HepG2 (cell line): ENCODE results near the gene FTL. TPM values are rescaled to one million over a fixed set of nuclear protein-coding genes. Genes with fewer than 3 reads are reported as not detected.

Experiments
- CTCF ChIP-seq: sonication (generic); formaldehyde crosslinking; IDR thresholded peaks from 2 replicates; pipeline ENCODE4 v1.5.0; 2020; ENCODE audit warnings: mild to moderate bottlenecking, missing genetic modification reagents, moderate library complexity
- GABPB1 ChIP-seq: IDR thresholded peaks from 2 replicates; pipeline ENCODE4 v1.6.1; 2016; ENCODE audit warnings: mild to moderate bottlenecking, missing genetic modification reagents, moderate library complexity, missing compliant biosample characterization
- GMEB1 ChIP-seq: sonication (generic); formaldehyde crosslinking; IDR thresholded peaks from 2 replicates; pipeline ENCODE4 v1.5.1; 2020; ENCODE audit warnings: missing genetic modification reagents, mild to moderate bottlenecking, borderline replicate concordance
- GRHL1 ChIP-seq: sonication (generic); formaldehyde crosslinking; conservative IDR thresholded peaks from 2 replicates; pipeline ENCODE4 v1.8.0; 2022; ENCODE audit warnings: missing genetic modification reagents
- IRF9 ChIP-seq: sonication (generic); formaldehyde crosslinking; IDR thresholded peaks from 2 replicates; pipeline ENCODE4 v1.8.0; 2022; ENCODE audit warnings: missing genetic modification reagents, mild to moderate bottlenecking, borderline replicate concordance
- LCORL ChIP-seq, 2 experiments: fragments of 450-650 bp in 1 of 2; sonication (generic) in 1 of 2; formaldehyde crosslinking in 1 of 2; IDR thresholded peaks; 2 replicates each; pipeline versions ENCODE4 v1.5.0 to v1.6.1; 2017 to 2020; ENCODE audit warnings: antibody characterized with exemption in 1 of 2, missing genetic modification reagents in 1 of 2
- MXD4 ChIP-seq: IDR thresholded peaks from 2 replicates; pipeline ENCODE4 v1.6.1; 2016; ENCODE audit warnings: mild to moderate bottlenecking, missing biosample characterization, missing genetic modification reagents
- RERE ChIP-seq: IDR thresholded peaks from 2 replicates; pipeline ENCODE4 v1.6.1; 2016; ENCODE audit warnings: low read depth, missing genetic modification reagents, missing compliant biosample characterization
- SNAPC2 ChIP-seq: sonication (generic); formaldehyde crosslinking; IDR thresholded peaks from 2 replicates; pipeline ENCODE4 v1.8.1; 2022; ENCODE audit warnings: mild to moderate bottlenecking, missing genetic modification reagents
- SOX6 ChIP-seq, 2 experiments: fragments of 450-650 bp in 1 of 2; sonication (generic) in 1 of 2; formaldehyde crosslinking in 1 of 2; IDR thresholded peaks; 2 replicates each; pipeline versions ENCODE4 v1.4.0 to v1.6.1; 2017 to 2020; ENCODE audit warnings: antibody characterized with exemption in 1 of 2, mild to moderate bottlenecking in 1 of 2, missing genetic modification reagents in 1 of 2
- ZFP91 ChIP-seq: sonication (generic); formaldehyde crosslinking; IDR thresholded peaks from 2 replicates; pipeline ENCODE4 v1.9.0; 2022; ENCODE audit warnings: missing genetic modification reagents, mild to moderate bottlenecking, borderline replicate concordance
- ZNF552 ChIP-seq: sonication (generic); formaldehyde crosslinking; IDR thresholded peaks from 2 replicates; pipeline ENCODE4 v1.9.0; 2022; ENCODE audit warnings: missing genetic modification reagents, mild to moderate bottlenecking, borderline replicate concordance
- ZNF747 ChIP-seq: sonication (generic); formaldehyde crosslinking; IDR thresholded peaks from 2 replicates; pipeline ENCODE4 v1.8.1; 2023; ENCODE audit warnings: missing genetic modification reagents, mild to moderate bottlenecking, borderline replicate concordance
- polyA plus RNA-seq, 8 experiments: library from polyadenylated mRNA; depleted of rRNA in 3 of 8; stranded (reverse) in 7 of 8; unstranded in 1 of 8; fragments of >200 nt; fragmentation: Illumina TruSeq in 4 of 8; extraction: Trizol in 4 of 8; gene quantifications; 2 replicates each; pipeline versions ENCODE4 v1.2.1 to v1.2.3, GENCODE V29; 2011 to 2016; ENCODE audit warnings: low read depth in 4 of 8, missing spikeins in 1 of 8, mixed read lengths in 1 of 8; ENCODE audit not compliant: insufficient read depth in 1 of 8
- total RNA-seq, 5 experiments: library from RNA; depleted of rRNA; stranded (reverse); fragments of >200 nt; fragmentation: Illumina TruSeq; extraction: Trizol; gene quantifications; 2 replicates each; pipeline ENCODE4 v1.2.3, GENCODE V29; 2016; ENCODE audit warnings: low read depth in 1 of 5

FTL gene
- total and polyA plus RNA-seq, 2 of the 13 experiments (the other 11 are each of a cell fraction or from before 2014, with no cell fraction given), result 2,721 to 8,800 TPM

- TF ChIP-seq RERE (CRISPR knock-in tag), result no peak
- no peak for TF ChIP-seq CTCF
- no peak; the same call in 1 of the 2 replicates for TF ChIP-seq ZFP91
- TF ChIP-seq GABPB1, result no peak
- TF ChIP-seq SNAPC2, result peak; percentile 30; the same call in 1 of the 2 replicates
- TF ChIP-seq ZNF747 (CRISPR knock-in tag), result peak; percentile 35; the same call in 1 of the 2 replicates
- no peak for TF ChIP-seq GMEB1
- TF ChIP-seq GRHL1, result no peak
- no peak for TF ChIP-seq LCORL (IDR thresholded peaks at IDR 0.05)
- no peak for TF ChIP-seq LCORL (CRISPR knock-in tag; IDR thresholded peaks at IDR 0.05)
- no peak for TF ChIP-seq SOX6 (IDR thresholded peaks at IDR 0.05)
- TF ChIP-seq SOX6 (CRISPR knock-in tag; IDR thresholded peaks at IDR 0.05), result no peak
- TF ChIP-seq MXD4 (CRISPR knock-in tag), result no peak
- no peak for TF ChIP-seq IRF9
- TF ChIP-seq ZNF552 (CRISPR knock-in tag), result no peak
Measured at GRCh38 chr19:48992581-48993174, 27.6 kb downstream of the FTL start (continued).
